Measurements from ENCODE around the gene NDUFS6.
"Not testable (repeated sequence)": the region's sequence is repeated elsewhere in the genome, so short reads cannot be mapped to it uniquely, and the experiment has no call there.

The NDUFS6 gene

GRCh38 chr5:1785062-1785461 is 16.1 kb upstream of the NDUFS6 start:
- WGBS, 2 experiments (ENCODE audit: insufficient coverage in 2 of 2), result 92 to 96% methylated on average over 4 of the region's 8 CpGs

DNA sequence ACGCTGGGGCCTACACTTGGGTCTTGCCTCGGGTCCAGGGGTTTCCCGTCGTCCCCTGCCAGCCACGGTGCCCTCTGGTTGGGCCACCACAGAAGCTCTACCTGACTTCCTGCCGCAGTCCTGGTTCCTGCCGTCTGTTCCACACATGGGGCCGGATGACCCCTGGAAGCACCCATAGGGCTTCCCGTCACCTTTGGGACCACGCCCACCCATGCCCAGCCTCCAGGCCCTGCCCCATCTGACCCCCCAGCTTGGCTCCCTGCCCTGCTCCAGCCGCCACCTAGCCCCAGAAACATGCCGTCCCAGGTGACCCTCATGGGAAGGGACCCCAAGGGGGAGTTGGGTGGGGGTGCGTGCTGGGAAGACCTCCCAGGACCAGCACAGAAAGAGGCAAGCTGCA is 15.2 kb upstream of the NDUFS6 start:
- 90 to 93% methylated on average over 11 to 12 of the region's 13 CpGs for WGBS, 2 experiments (ENCODE audit: insufficient coverage in 2 of 2)
- Histone ChIP-seq H3K27ac (ENCODE audit: low read depth, low read length, severe bottlenecking) (no peak overlapping the region), H3K9me3 (ENCODE audit: control insufficient read depth, low read length) (no peaks in the 10 kb centered on the region), H3K36me3 (ENCODE audit: control insufficient read depth, insufficient read depth, low read length) (no peaks in the 10 kb centered on the region), H3K4me3 (ENCODE audit: extremely low read depth, insufficient read depth, low read length, poor library complexity, severe bottlenecking) (no peak overlapping the region), H3K4me1 (ENCODE audit: control insufficient read depth, insufficient read depth, low read length, poor library complexity, severe bottlenecking) (peaks cover 12% of the 10 kb centered on the region)

More at GRCh38 chr5:1785062-1785461, 16.1 kb upstream of the NDUFS6 start:
- no peaks in the 10 kb centered on the region for H3K9me3 ChIP-seq (ENCODE audit: control insufficient read depth, low read length)
- H3K27ac ChIP-seq (ENCODE audit: low read depth, low read length, severe bottlenecking), result no peak overlapping the region
- no peaks in the 10 kb centered on the region for H3K36me3 ChIP-seq (ENCODE audit: control insufficient read depth, insufficient read depth, low read length)
- H3K4me1 ChIP-seq (ENCODE audit: control insufficient read depth, insufficient read depth, low read length, poor library complexity, severe bottlenecking), result peaks cover 5% of the 10 kb centered on the region
- H3K4me3 ChIP-seq (ENCODE audit: extremely low read depth, insufficient read depth, low read length, poor library complexity, severe bottlenecking), result no peak overlapping the region

DNA sequence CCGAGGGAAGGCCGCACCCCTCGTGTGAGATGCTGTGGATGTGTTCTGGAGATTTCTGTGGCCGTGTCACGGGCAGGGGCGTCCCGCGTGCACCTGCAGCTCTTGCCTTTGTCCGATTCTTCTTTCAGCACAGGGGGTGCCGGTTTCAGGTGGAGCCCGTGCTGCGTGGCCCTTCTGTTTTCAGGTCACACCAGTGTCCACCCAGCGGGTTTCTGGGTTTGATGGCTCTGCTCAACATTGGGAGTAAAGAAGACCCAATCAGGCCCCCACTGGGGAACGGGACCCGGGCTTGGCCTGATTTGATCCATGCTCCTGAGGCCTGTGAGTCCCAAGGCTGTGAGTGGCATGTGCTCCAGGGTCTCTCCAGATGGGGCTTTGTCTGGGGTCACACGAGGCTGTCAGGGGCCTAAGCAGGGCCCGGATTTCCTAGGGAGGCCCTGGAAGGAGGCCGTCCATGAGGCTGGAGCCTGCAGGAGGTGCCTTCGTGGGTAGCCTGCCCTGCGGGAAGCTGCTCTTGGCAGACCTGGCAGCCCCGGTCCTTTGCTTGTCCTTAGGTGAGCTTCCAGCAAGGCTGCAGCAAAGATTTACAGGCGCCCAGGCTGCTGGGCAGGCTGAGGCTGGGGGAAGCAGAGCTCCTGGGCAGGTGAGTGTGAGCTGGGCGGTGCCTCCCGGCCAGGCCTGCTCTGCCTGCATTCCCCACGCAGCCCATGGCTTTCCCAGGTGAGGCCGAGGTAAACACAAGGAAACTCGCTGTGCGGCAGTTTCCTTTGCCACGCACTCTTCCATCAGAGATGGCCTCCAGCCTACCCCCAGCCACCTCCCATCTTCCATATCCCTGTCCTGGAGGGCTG is 14.4 kb upstream of the NDUFS6 start:
- WGBS, 2 experiments (ENCODE audit: insufficient coverage in 2 of 2), result 87 to 90% methylated on average over 28 of the region's 29 CpGs
- Histone ChIP-seq H3K4me3 (ENCODE audit: extremely low read depth, insufficient read depth, low read length, poor library complexity, severe bottlenecking) (no peak overlapping the region), H3K36me3 (ENCODE audit: control insufficient read depth, insufficient read depth, low read length) (no peaks in the 10 kb centered on the region), H3K9me3 (ENCODE audit: control insufficient read depth, low read length) (no peaks in the 10 kb centered on the region), H3K4me1 (ENCODE audit: control insufficient read depth, insufficient read depth, low read length, poor library complexity, severe bottlenecking) (peaks cover 13% of the 10 kb centered on the region), H3K27ac (ENCODE audit: low read depth, low read length, severe bottlenecking) (no peak overlapping the region)

GRCh38 chr5:1787472-1788047 is 13.6 kb upstream of the NDUFS6 start:
- Histone ChIP-seq H3K36me3 (ENCODE audit: control insufficient read depth, insufficient read depth, low read length) (no peaks in the 10 kb centered on the region), H3K27ac (ENCODE audit: low read depth, low read length, severe bottlenecking) (no peak overlapping the region), H3K4me1 (ENCODE audit: control insufficient read depth, insufficient read depth, low read length, poor library complexity, severe bottlenecking) (peaks cover 18% of the 10 kb centered on the region), H3K4me3 (ENCODE audit: extremely low read depth, insufficient read depth, low read length, poor library complexity, severe bottlenecking) (no peak overlapping the region), H3K9me3 (ENCODE audit: control insufficient read depth, low read length) (no peaks in the 10 kb centered on the region)
- WGBS, 2 experiments (ENCODE audit: insufficient coverage in 2 of 2), result 91 to 93% methylated on average over 8 to 9 of the region's 12 CpGs

DNA sequence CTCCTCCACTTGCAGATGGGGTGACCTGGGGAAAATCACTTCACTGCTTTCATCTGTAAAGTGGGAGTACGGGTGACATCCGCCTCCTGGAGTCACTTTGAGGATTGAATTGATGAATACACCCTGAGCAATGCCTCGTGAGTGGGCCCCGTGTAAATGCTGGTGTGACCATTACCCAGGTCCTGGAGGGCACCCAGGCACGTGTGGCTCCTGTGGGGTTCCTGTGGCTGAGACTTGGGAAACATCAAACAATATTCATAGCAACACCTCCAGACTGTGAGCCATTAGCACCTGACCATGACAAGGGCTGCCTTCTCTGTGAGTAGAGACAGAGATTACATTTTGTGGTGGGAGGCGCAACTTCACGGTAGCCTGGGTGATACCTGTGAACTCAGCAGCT is 13.0 kb upstream of the NDUFS6 start:
- WGBS, 2 experiments (ENCODE audit: insufficient coverage in 2 of 2), result 93 to 100% methylated on average over 3 to 5 of the region's 7 CpGs
- Histone ChIP-seq H3K27ac (ENCODE audit: low read depth, low read length, severe bottlenecking) (no peak overlapping the region), H3K36me3 (ENCODE audit: control insufficient read depth, insufficient read depth, low read length) (no peaks in the 10 kb centered on the region), H3K4me3 (ENCODE audit: extremely low read depth, insufficient read depth, low read length, poor library complexity, severe bottlenecking) (no peak overlapping the region), H3K4me1 (ENCODE audit: control insufficient read depth, insufficient read depth, low read length, poor library complexity, severe bottlenecking) (peaks cover 23% of the 10 kb centered on the region), H3K9me3 (ENCODE audit: control insufficient read depth, low read length) (no peaks in the 10 kb centered on the region)

DNA sequence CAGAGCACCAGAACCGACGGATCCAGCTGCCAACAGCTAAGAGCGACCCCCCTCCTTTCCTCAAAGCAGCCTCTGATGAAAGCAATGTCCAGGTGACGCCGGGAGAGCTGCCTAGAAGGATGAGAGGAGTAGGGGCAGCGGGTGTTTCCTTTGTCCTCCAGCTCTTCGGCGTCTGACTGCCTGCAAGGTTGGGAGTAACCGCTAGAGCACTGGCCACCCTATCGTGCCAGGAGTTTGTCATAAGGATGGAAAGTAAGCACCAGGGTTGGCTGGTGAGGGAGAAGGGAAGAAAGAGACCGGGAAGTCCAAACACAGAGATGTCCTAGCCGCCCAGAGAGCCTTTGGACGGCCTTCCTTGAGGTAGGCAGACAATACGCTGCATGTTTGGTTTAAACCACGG is 12.4 kb upstream of the NDUFS6 start:
- H3K9me3 ChIP-seq (ENCODE audit: control insufficient read depth, low read length), result no peaks in the 10 kb centered on the region
- H3K27ac ChIP-seq (ENCODE audit: low read depth, low read length, severe bottlenecking), result no peak overlapping the region
- no peaks in the 10 kb centered on the region for H3K36me3 ChIP-seq (ENCODE audit: control insufficient read depth, insufficient read depth, low read length)
- H3K4me1 ChIP-seq (ENCODE audit: control insufficient read depth, insufficient read depth, low read length, poor library complexity, severe bottlenecking), result peaks cover 28% of the 10 kb centered on the region
- WGBS, 2 experiments (ENCODE audit: insufficient coverage in 2 of 2), result 90 to 93% methylated on average over 11 to 14 of the region's 15 CpGs
- no peak overlapping the region for H3K4me3 ChIP-seq (ENCODE audit: extremely low read depth, insufficient read depth, low read length, poor library complexity, severe bottlenecking)

- 93 to 96% methylated on average over 3 of the region's 3 CpGs for WGBS, 2 experiments (ENCODE audit: insufficient coverage in 2 of 2)
- H3K4me3 ChIP-seq (ENCODE audit: extremely low read depth, insufficient read depth, low read length, poor library complexity, severe bottlenecking); H3K36me3 ChIP-seq (ENCODE audit: control insufficient read depth, insufficient read depth, low read length); H3K9me3 ChIP-seq (ENCODE audit: control insufficient read depth, low read length); H3K27ac ChIP-seq (ENCODE audit: low read depth, low read length, severe bottlenecking): not testable (repeated sequence)
- H3K4me1 ChIP-seq (ENCODE audit: control insufficient read depth, insufficient read depth, low read length, poor library complexity, severe bottlenecking), result peaks cover 28% of the 10 kb centered on the region
Measured at GRCh38 chr5:1789438-1789833, 11.8 kb upstream of the NDUFS6 start.

DNA sequence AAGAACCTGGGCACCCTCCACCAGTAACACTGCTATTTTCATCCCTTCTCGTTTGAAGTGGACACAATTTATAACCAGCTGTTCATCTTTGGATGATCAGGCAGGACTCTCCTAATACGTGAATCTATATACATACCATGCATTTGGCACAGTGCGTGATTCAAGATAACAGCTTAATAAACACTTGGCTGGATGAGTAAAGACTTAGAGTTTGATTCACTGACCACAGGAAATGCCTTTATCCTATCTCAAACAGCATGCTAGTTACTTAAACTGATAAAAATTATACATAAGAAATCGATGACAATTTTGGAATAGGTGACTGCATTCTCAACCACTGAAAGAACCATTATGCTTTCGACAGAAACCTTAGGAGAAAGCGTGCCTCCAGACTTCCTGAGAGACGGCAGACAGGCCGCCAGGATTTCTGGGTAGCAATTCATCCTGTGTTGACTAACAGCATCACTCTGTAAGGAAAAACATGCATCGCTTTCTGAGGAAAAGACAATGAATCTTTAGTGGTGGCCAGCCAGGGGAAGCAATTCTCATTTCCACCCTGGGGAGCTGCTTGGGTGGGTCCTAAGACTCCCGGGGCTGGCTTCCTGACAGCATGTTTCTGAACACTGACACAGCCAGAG is 11.3 kb upstream of the NDUFS6 start:
- Histone ChIP-seq H3K27ac (ENCODE audit: low read depth, low read length, severe bottlenecking) (peak overlapping the region; percentile 7), H3K4me3 (ENCODE audit: extremely low read depth, insufficient read depth, low read length, poor library complexity, severe bottlenecking) (no peak overlapping the region)
- WGBS, 2 experiments (ENCODE audit: insufficient coverage in 2 of 2), result 42 to 51% methylated on average over 7 to 9 of the region's 10 CpGs

DNA sequence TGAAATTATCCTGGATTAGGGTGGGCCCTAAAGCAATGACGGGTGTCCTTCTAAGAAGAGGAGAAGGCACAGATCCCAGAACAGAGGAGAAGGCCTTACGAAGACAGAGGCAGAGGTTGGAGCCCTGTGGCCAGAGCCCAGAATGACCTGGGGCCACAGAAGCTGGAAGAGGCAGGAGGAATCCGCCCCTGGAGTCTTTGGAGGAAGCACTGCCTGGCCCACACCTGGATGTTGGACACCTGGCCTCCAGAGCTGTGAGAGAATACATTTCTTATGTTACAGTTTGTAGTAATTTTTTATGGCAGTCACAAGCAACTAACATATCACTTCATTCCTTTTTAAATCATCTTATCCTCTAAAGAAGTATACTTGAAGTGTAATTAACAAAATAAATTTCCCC is 10.0 kb upstream of the NDUFS6 start:
- WGBS, 2 experiments (ENCODE audit: insufficient coverage in 2 of 2), result 69 to 84% methylated on average over 2 to 3 of the region's 3 CpGs
- peaks cover 4% of the 10 kb centered on the region for H3K36me3 ChIP-seq (ENCODE audit: control insufficient read depth, insufficient read depth, low read length)
- H3K4me1 ChIP-seq (ENCODE audit: control insufficient read depth, insufficient read depth, low read length, poor library complexity, severe bottlenecking), result peaks cover 33% of the 10 kb centered on the region
- no peak overlapping the region for H3K4me3 ChIP-seq (ENCODE audit: extremely low read depth, insufficient read depth, low read length, poor library complexity, severe bottlenecking)
- no peak overlapping the region for H3K27ac ChIP-seq (ENCODE audit: low read depth, low read length, severe bottlenecking)
- no peaks in the 10 kb centered on the region for H3K9me3 ChIP-seq (ENCODE audit: control insufficient read depth, low read length)

More for the DNA sequence above, 11.3 kb upstream of the NDUFS6 start:
- no peaks in the 10 kb centered on the region for H3K36me3 ChIP-seq (ENCODE audit: control insufficient read depth, insufficient read depth, low read length)
- H3K4me1 ChIP-seq (ENCODE audit: control insufficient read depth, insufficient read depth, low read length, poor library complexity, severe bottlenecking), result peaks cover 33% of the 10 kb centered on the region
- no peaks in the 10 kb centered on the region for H3K9me3 ChIP-seq (ENCODE audit: control insufficient read depth, low read length)

DNA sequence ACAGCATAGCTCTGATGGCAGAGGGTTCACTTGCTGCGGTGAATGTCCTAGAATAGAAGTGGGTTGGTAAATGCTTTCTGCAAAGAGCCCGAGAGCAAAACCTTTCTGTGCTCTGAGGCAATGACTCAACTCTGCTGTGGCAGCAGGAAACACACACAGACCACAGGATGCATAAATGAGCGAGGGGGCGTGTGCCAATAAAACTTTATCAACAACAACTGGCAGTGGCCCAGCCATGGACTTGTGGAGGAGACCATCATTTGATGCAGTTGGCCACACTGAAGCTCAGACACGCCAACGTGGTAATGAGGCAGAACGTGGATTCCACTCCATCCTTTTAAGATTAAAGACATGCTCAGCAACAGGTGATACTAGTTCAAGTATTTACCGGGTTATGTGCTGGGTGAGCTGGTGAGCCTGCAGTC is 8.4 kb upstream of the NDUFS6 start:
- peak overlapping the region; percentile 41 for H3K27ac ChIP-seq (ENCODE audit: low read depth, low read length, severe bottlenecking)
- no peaks in the 10 kb centered on the region for H3K9me3 ChIP-seq (ENCODE audit: control insufficient read depth, low read length)
- H3K36me3 ChIP-seq (ENCODE audit: control insufficient read depth, insufficient read depth, low read length), result peaks cover 21% of the 10 kb centered on the region
- no peak overlapping the region for H3K4me3 ChIP-seq (ENCODE audit: extremely low read depth, insufficient read depth, low read length, poor library complexity, severe bottlenecking)
- H3K4me1 ChIP-seq (ENCODE audit: control insufficient read depth, insufficient read depth, low read length, poor library complexity, severe bottlenecking), result peaks cover 33% of the 10 kb centered on the region
- 87 to 95% methylated on average over 5 to 8 of the region's 8 CpGs for WGBS, 2 experiments (ENCODE audit: insufficient coverage in 2 of 2)
